HepG2 (cell line): ENCODE results near the gene PCGF3. TPM values are rescaled to one million over a fixed set of nuclear protein-coding genes. Genes with fewer than 3 reads are reported as not detected.

Experiments
- AKNA ChIP-seq: sonication (generic); formaldehyde crosslinking; IDR thresholded peaks from 2 replicates; pipeline ENCODE4 v1.4.0; 2020; ENCODE audit warnings: missing genetic modification reagents, borderline replicate concordance
- BCL6 ChIP-seq: IDR thresholded peaks from 2 replicates; pipeline ENCODE4 v1.6.1; 2016; ENCODE audit warnings: missing genetic modification reagents, missing compliant biosample characterization
- CEBPG ChIP-seq: IDR thresholded peaks from 2 replicates; pipeline ENCODE4 v1.6.1; 2016
- EEA1 ChIP-seq: sonication (generic); formaldehyde crosslinking; IDR thresholded peaks from 2 replicates; pipeline ENCODE4 v1.5.1; 2020; ENCODE audit warnings: mild to moderate bottlenecking, missing genetic modification reagents, borderline replicate concordance
- EZH2 ChIP-seq: conservative IDR thresholded peaks from 2 replicates; pipeline ENCODE4 v1.6.1; 2012; ENCODE audit warnings: mild to moderate bottlenecking, low read depth, low read length, moderate library complexity
- GPN1 ChIP-seq: sonication (generic); formaldehyde crosslinking; IDR thresholded peaks from 2 replicates; pipeline ENCODE4 v1.5.1; 2020; ENCODE audit warnings: missing genetic modification reagents, borderline replicate concordance
- IKZF4 ChIP-seq: sonication (generic); formaldehyde crosslinking; IDR thresholded peaks from 2 replicates; pipeline ENCODE4 v1.5.1; 2020; ENCODE audit warnings: borderline replicate concordance, mild to moderate bottlenecking, low read depth, missing genetic modification reagents; ENCODE audit errors: not compliant biosample characterization
- IKZF5 ChIP-seq: IDR thresholded peaks from 2 replicates; pipeline ENCODE4 v1.6.1; 2018; ENCODE audit warnings: missing genetic modification reagents, mild to moderate bottlenecking, missing compliant biosample characterization
- KLF12 ChIP-seq: sonication (generic); formaldehyde crosslinking; IDR thresholded peaks from 2 replicates; pipeline ENCODE4 v1.4.0; 2020; ENCODE audit warnings: missing genetic modification reagents, borderline replicate concordance
- MIXL1 ChIP-seq: IDR thresholded peaks from 2 replicates; pipeline ENCODE4 v1.6.1; 2016
- NAIF1 ChIP-seq: sonication (generic); formaldehyde crosslinking; IDR thresholded peaks from 2 replicates; pipeline ENCODE4 v1.5.0; 2020; ENCODE audit warnings: mild to moderate bottlenecking, missing genetic modification reagents, borderline replicate concordance
- NFIC ChIP-seq: IDR thresholded peaks from 2 replicates; pipeline ENCODE4 v1.6.1; 2012; ENCODE audit warnings: mild to moderate bottlenecking, low read length, inconsistent platforms
- TFDP2 ChIP-seq: sonication (generic); formaldehyde crosslinking; IDR thresholded peaks from 2 replicates; pipeline ENCODE4 v1.4.0; 2020; ENCODE audit warnings: missing genetic modification reagents
- ZIK1 ChIP-seq: sonication (generic); formaldehyde crosslinking; IDR thresholded peaks from 2 replicates; pipeline ENCODE4 v1.5.0; 2020; ENCODE audit warnings: mild to moderate bottlenecking, low read depth, missing genetic modification reagents, borderline replicate concordance
- ZNF207 ChIP-seq: fragments of 450-650 bp; IDR thresholded peaks from 2 replicates; pipeline ENCODE4 v1.6.1; 2016; ENCODE audit warnings: antibody characterized with exemption, borderline replicate concordance
- ZNF232 ChIP-seq: sonication (generic); formaldehyde crosslinking; IDR thresholded peaks from 2 replicates; pipeline ENCODE4 v1.4.0; 2020; ENCODE audit warnings: missing genetic modification reagents, borderline replicate concordance
- ZNF276 ChIP-seq: sonication (generic); formaldehyde crosslinking; IDR thresholded peaks from 2 replicates; pipeline ENCODE4 v1.4.0; 2020; ENCODE audit warnings: mild to moderate bottlenecking, low read depth, missing genetic modification reagents
- ZNF33A ChIP-seq: sonication (generic); formaldehyde crosslinking; IDR thresholded peaks from 2 replicates; pipeline ENCODE4 v1.5.1; 2020; ENCODE audit warnings: missing genetic modification reagents, mild to moderate bottlenecking, moderate library complexity, borderline replicate concordance
- ZNF709 ChIP-seq: sonication (generic); formaldehyde crosslinking; IDR thresholded peaks from 2 replicates; pipeline ENCODE4 v1.5.0; 2020; ENCODE audit warnings: mild to moderate bottlenecking, missing genetic modification reagents
- ZNF781 ChIP-seq: sonication (generic); formaldehyde crosslinking; IDR thresholded peaks from 2 replicates; pipeline ENCODE4 v1.5.1; 2020; ENCODE audit warnings: borderline replicate concordance, mild to moderate bottlenecking, missing genetic modification reagents; ENCODE audit errors: not compliant biosample characterization
- polyA plus RNA-seq, 8 experiments: library from polyadenylated mRNA; depleted of rRNA in 3 of 8; stranded (reverse) in 7 of 8; unstranded in 1 of 8; fragments of >200 nt; fragmentation: Illumina TruSeq in 4 of 8; extraction: Trizol in 4 of 8; gene quantifications; 2 replicates each; pipeline versions ENCODE4 v1.2.1 to v1.2.3, GENCODE V29; 2011 to 2016; ENCODE audit warnings: low read depth in 4 of 8, missing spikeins in 1 of 8, mixed read lengths in 1 of 8; ENCODE audit not compliant: insufficient read depth in 1 of 8
- total RNA-seq, 5 experiments: library from RNA; depleted of rRNA; stranded (reverse); fragments of >200 nt; fragmentation: Illumina TruSeq; extraction: Trizol; gene quantifications; 2 replicates each; pipeline ENCODE4 v1.2.3, GENCODE V29; 2016; ENCODE audit warnings: low read depth in 1 of 5

Gene PCGF3
- total and polyA plus RNA-seq, 2 of the 13 experiments (the other 11 are each of a cell fraction or from before 2014, with no cell fraction given): 28.6 to 66.2 TPM

- TF ChIP-seq AKNA: no peak
- no peak for TF ChIP-seq ZIK1 (CRISPR knock-in tag)
- TF ChIP-seq MIXL1 (CRISPR knock-in tag): no peak
- no peak for TF ChIP-seq ZNF276 (CRISPR knock-in tag)
- TF ChIP-seq TFDP2 (CRISPR knock-in tag): peak; percentile 72; the same call in 1 of the 2 replicates
- TF ChIP-seq ZNF232: peak; percentile 62; the same call in 1 of the 2 replicates
- no peak for TF ChIP-seq NFIC
- peak; percentile 3; the same call in 1 of the 2 replicates for TF ChIP-seq GPN1 (CRISPR knock-in tag)
- no peak for TF ChIP-seq CEBPG (CRISPR knock-in tag)
- TF ChIP-seq EEA1 (CRISPR knock-in tag): peak; percentile 91
- TF ChIP-seq KLF12 (CRISPR knock-in tag): peak; percentile 24; the same call in 1 of the 2 replicates
- peak; percentile 29 for TF ChIP-seq ZNF781 (CRISPR knock-in tag)
- TF ChIP-seq IKZF5 (CRISPR knock-in tag): no peak
- no peak for TF ChIP-seq EZH2
- peak; percentile 40; the same call in 1 of the 2 replicates for TF ChIP-seq ZNF709
- TF ChIP-seq ZNF207: no peak
- TF ChIP-seq NAIF1 (CRISPR knock-in tag): 0 out of 2 replicates have a peak, but pooled peaks have one; percentile 22
- TF ChIP-seq IKZF4 (CRISPR knock-in tag): no peak
- TF ChIP-seq ZNF33A: peak; percentile 57; the same call in 1 of the 2 replicates
- TF ChIP-seq BCL6 (CRISPR knock-in tag): peak; percentile 24; the same call in 1 of the 2 replicates
These were observed 76.0 kb downstream of the PCGF3 start (continued) for GRCh38 chr4:781493-782216.
